Uterus (tissue), 2 donors: ENCODE measurements around the gene ADARB2.

Experiments used
- CTCF ChIP-seq, 4 experiments: fragments of 200-600 bp in 2 of 4; fragments of 450-650 bp in 2 of 4; sonication (generic) in 2 of 4; IDR thresholded peaks; one replicate each; pipeline ENCODE4 v1.5.1; 2016 to 2019; ENCODE audit warnings: antibody characterized with exemption in 4 of 4, mild to moderate bottlenecking in 2 of 4, moderate library complexity in 1 of 4
- POLR2A ChIP-seq, 2 donors: fragments of 450-650 bp; IDR thresholded peaks; one replicate each; pipeline ENCODE4 v1.6.1; 2016; ENCODE audit warnings: antibody characterized with exemption in 2 of 2, mild to moderate bottlenecking in 1 of 2, moderate library complexity in 1 of 2

- TF ChIP-seq CTCF (IDR thresholded peaks at IDR 0.05) = no peak
- no peak for TF ChIP-seq POLR2A (IDR thresholded peaks at IDR 0.05)
These were observed 49.6 kb downstream of the ADARB2 start for GRCh38 chr10:1687623-1688150.
